Ishikawa (cell line): ENCODE measurements around the gene NANOS1.

Experiments used
- CEBPB ChIP-seq: IDR thresholded peaks from 2 replicates; pipeline ENCODE4 v1.6.1; 2012
- CREB1 ChIP-seq: IDR thresholded peaks from 2 replicates; pipeline ENCODE4 v1.6.1; 2012; ENCODE audit warnings: low read depth
- EGR1 ChIP-seq: IDR thresholded peaks from 2 replicates; pipeline ENCODE4 v1.6.1; 2012
- EP300 ChIP-seq: IDR thresholded peaks from 2 replicates; pipeline ENCODE4 v1.6.1; 2012; ENCODE audit warnings: borderline replicate concordance
- FOXM1 ChIP-seq: IDR thresholded peaks from 2 replicates; pipeline ENCODE4 v1.6.1; 2012; ENCODE audit warnings: low read depth, borderline replicate concordance
- NFIC ChIP-seq: IDR thresholded peaks from 2 replicates; pipeline ENCODE4 v1.6.1; 2012
- RAD21 ChIP-seq: IDR thresholded peaks from 2 replicates; pipeline ENCODE4 v1.6.1; 2012; ENCODE audit warnings: low read depth
- REST ChIP-seq: IDR thresholded peaks from 2 replicates; pipeline ENCODE4 v1.6.1; 2012; ENCODE audit warnings: low read depth, mild to moderate bottlenecking
- TAF1 ChIP-seq: IDR thresholded peaks from 2 replicates; pipeline ENCODE4 v1.6.1; 2012; ENCODE audit warnings: low read depth, mild to moderate bottlenecking
- TCF12 ChIP-seq: IDR thresholded peaks from 2 replicates; pipeline ENCODE4 v1.6.1; 2012; ENCODE audit warnings: low read depth
- TEAD4 ChIP-seq: IDR thresholded peaks from 2 replicates; pipeline ENCODE4 v1.6.1; 2012
- USF1 ChIP-seq: IDR thresholded peaks from 2 replicates; pipeline ENCODE4 v1.6.1; 2012
- YY1 ChIP-seq: IDR thresholded peaks from 2 replicates; pipeline ENCODE4 v1.6.1; 2012; ENCODE audit warnings: low read depth
- ZBTB7A ChIP-seq: IDR thresholded peaks from 2 replicates; pipeline ENCODE4 v1.6.1; 2012; ENCODE audit warnings: low read depth
- TF ChIP-seq, protein P1 (sequence below): IDR thresholded peaks from 2 replicates; pipeline ENCODE4 v1.6.1; 2012

NANOS1 gene

DNA sequence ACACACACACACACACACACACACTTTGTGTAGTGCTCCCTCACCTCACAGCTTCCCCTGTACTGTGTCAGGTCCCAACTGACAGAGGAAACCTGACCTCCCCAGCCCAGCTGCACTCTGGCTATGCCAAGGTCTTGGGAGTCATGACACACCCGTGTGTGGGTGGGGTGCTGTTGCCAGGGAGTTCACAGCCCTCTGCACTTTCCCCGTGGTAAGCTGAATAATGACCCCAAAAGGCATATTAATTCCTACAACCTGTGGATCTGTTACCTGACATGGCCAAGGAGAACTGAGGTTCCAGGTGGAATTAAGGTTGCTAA is 8.9 kb upstream of the NANOS1 start:
- TF ChIP-seq TCF12 (peak; percentile 15; the same call in 1 of the 2 replicates), NFIC (no peak), ZBTB7A (no peak), EGR1 (peak; percentile 88), CREB1 (no peak)

GRCh38 chr10:119022846-119023552 is 6.5 kb upstream of the NANOS1 start:
- TF ChIP-seq CREB1: no peak
- 0 out of 2 replicates have a peak, but pooled peaks have one; percentile 21 for TF ChIP-seq TEAD4
- TF ChIP-seq, protein P1, sequence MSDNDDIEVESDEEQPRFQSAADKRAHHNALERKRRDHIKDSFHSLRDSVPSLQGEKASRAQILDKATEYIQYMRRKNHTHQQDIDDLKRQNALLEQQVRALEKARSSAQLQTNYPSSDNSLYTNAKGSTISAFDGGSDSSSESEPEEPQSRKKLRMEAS: peak; percentile 45; the same call in 1 of the 2 replicates

- no peak for TF ChIP-seq USF1
- no peak for TF ChIP-seq EP300
- no peak for TF ChIP-seq CREB1
- no peak for TF ChIP-seq YY1
- TF ChIP-seq TEAD4: no peak
- no peak for TF ChIP-seq TCF12
- TF ChIP-seq CEBPB: no peak
- TF ChIP-seq ZBTB7A: no peak
- no peak for TF ChIP-seq RAD21
- no peak for TF ChIP-seq NFIC
- TF ChIP-seq EGR1: no peak
- TF ChIP-seq TAF1: no peak
- TF ChIP-seq REST: no peak
- no peak for TF ChIP-seq FOXM1
- TF ChIP-seq, protein P1: no peak
These were observed 6.0 kb upstream of the NANOS1 start for GRCh38 chr10:119023553-119023868.

DNA sequence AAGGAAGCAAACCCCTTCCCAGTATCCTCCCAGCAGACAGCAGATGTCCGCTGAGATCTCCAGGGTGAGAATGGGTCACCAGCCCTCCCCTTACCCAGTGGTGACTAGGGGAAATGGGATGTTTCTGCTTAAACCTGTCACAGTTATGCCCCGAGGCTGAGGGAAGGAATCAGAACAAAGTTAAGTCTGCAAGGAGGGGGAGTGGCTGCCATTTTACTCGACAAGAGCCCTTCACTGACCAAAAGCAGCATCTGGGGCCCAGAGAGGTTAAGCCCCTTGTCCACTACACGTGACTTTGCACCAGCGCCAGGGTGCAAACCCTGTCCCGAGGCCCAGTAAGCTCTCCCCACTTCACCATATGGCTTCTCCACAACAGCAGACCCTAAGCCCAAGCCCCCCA is 4.6 kb upstream of the NANOS1 start:
- TF ChIP-seq, protein P1: no peak
- TF ChIP-seq CREB1: no peak
- 0 out of 2 replicates have a peak, but pooled peaks have one; percentile 42 for TF ChIP-seq ZBTB7A
- no peak for TF ChIP-seq CEBPB

GRCh38 chr10:119025336-119025735 is 4.2 kb upstream of the NANOS1 start:
- peak; percentile 90 for TF ChIP-seq TEAD4
- TF ChIP-seq, protein P1: peak; percentile 89
- no peak for TF ChIP-seq ZBTB7A
- TF ChIP-seq EP300: peak; percentile 71; the same call in 1 of the 2 replicates
- TF ChIP-seq TAF1: no peak
- peak; percentile 88 for TF ChIP-seq TCF12
- peak; percentile 48 for TF ChIP-seq RAD21
- TF ChIP-seq YY1: peak; percentile 79
- peak; percentile 32 for TF ChIP-seq USF1
- TF ChIP-seq NFIC: peak; percentile 99

DNA sequence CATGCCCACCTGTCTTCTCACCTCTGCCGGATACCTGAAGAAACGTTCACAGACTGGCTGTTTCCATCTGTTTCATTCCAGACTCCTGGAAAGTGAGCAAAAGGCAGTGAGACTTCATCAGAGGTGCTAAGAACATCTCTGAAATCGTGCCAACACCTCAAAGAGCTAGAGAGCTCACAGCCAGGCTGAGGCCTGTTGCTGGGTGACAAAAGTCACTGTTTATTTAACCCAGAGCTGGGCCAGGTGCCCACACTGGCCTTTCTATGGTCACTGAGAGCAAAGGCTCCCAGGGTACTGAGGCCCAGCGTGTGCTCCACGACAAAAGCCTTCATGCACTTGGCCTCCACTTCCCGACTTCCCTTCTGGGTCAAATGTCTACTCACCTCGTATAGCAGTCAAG is 3.7 kb upstream of the NANOS1 start:
- no peak for TF ChIP-seq TCF12
- TF ChIP-seq EGR1: no peak
- no peak for TF ChIP-seq REST
- no peak for TF ChIP-seq EP300
- TF ChIP-seq ZBTB7A: no peak
- no peak for TF ChIP-seq RAD21
- TF ChIP-seq NFIC: no peak
- no peak for TF ChIP-seq FOXM1
- TF ChIP-seq TEAD4: no peak
- TF ChIP-seq YY1: no peak
- TF ChIP-seq CREB1: no peak
